Measurements from ENCODE around the gene MCM6. TPM values are rescaled to one million over a fixed set of nuclear protein-coding genes. Genes with fewer than 3 reads are reported as not detected.

The MCM6 gene
- total RNA-seq, 1 experiment from 2014 or later, result 101 TPM

- Histone ChIP-seq H3K9me3 (ENCODE audit: low read depth, low read length, poor library complexity, severe bottlenecking) (no peaks in the 10 kb centered on the region), H3K27me3 (replicated peaks; ENCODE audit: insufficient read depth, low read depth, low read length, poor library complexity) (no peaks in the 10 kb centered on the region), H3K4me1 (ENCODE audit: insufficient read depth, low read length, poor library complexity, severe bottlenecking) (peaks cover 2% of the 10 kb centered on the region), H3K27ac (ENCODE audit: low read depth, low read length, poor library complexity, severe bottlenecking) (no peak overlapping the region), H3K36me3 (ENCODE audit: insufficient read depth, low read length, poor library complexity, severe bottlenecking) (no peaks in the 10 kb centered on the region), H3K4me3 (ENCODE audit: low read depth, low read length, poor library complexity, severe bottlenecking) (no peak overlapping the region)
- CTCF ChIA-PET, result no interaction called here
- no peak for TF ChIP-seq CTCF (conservative IDR thresholded peaks at IDR 0.05; ENCODE audit: low read depth, low read length)
- no peak for TF ChIP-seq EZH2 (IDR thresholded peaks at IDR 0.05; ENCODE audit: borderline replicate concordance, low read depth, low read length, poor library complexity, severe bottlenecking)
- intact Hi-C loops (cut with micrococcal nuclease; ENCODE audit: unreplicated experiment), result no loop called here
- POLR2A ChIA-PET (ENCODE audit: low non-redundant PET), result no interaction called here
- no TSS peak for BruUV-seq (replicated peaks)
- no peak for DNase-seq (ENCODE audit: low spot score)
These were observed 23.3 kb upstream of the MCM6 start for GRCh38 chr2:135899567-135899966.

DNA sequence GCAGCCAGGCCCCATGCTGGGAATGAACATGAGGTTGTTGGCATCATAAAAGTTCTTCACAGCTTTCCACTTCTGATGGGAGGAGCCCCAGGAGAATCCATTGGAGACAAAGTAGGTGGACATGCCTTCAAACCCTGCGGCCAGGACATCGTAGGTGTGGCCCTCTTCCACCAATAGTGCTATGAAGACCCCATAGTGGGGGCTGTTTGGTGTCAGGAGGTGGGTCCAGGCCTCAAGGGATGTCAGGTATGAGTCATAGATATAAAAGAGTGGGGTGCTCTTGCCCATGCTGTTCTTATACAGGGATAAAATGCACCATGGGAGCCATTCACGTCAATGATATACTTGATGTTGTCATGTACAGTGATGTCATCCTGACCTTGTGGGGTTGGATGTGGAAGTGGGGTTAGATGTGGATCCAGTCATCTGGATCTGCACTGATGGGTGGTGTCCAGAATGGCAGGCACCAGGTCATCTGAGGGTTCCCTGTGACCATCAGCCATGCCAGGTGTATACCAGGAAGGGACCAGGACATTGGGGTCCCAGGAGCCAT, 22.1 kb upstream of the MCM6 start:
- Histone ChIP-seq H3K36me3 (ENCODE audit: insufficient read depth, low read length, poor library complexity, severe bottlenecking) (no peaks in the 10 kb centered on the region), H3K27ac (ENCODE audit: low read depth, low read length, poor library complexity, severe bottlenecking) (no peak overlapping the region), H3K27me3 (replicated peaks; ENCODE audit: insufficient read depth, low read depth, low read length, poor library complexity) (no peaks in the 10 kb centered on the region), H3K4me1 (ENCODE audit: insufficient read depth, low read length, poor library complexity, severe bottlenecking) (peaks cover under 1% of the 10 kb centered on the region), H3K4me3 (ENCODE audit: low read depth, low read length, poor library complexity, severe bottlenecking) (no peak overlapping the region), H3K9me3 (ENCODE audit: low read depth, low read length, poor library complexity, severe bottlenecking) (no peaks in the 10 kb centered on the region)
- intact Hi-C loops (cut with micrococcal nuclease; ENCODE audit: unreplicated experiment), result no loop called here
- DNase-seq (ENCODE audit: low spot score), result no peak
- ChIA-PET CTCF (no interaction called here), POLR2A (ENCODE audit: low non-redundant PET) (no interaction called here)
- no TSS peak for BruUV-seq (replicated peaks)
- TF ChIP-seq CTCF (conservative IDR thresholded peaks at IDR 0.05; ENCODE audit: low read depth, low read length), result no peak
- TF ChIP-seq EZH2 (IDR thresholded peaks at IDR 0.05; ENCODE audit: borderline replicate concordance, low read depth, low read length, poor library complexity, severe bottlenecking), result no peak

DNA sequence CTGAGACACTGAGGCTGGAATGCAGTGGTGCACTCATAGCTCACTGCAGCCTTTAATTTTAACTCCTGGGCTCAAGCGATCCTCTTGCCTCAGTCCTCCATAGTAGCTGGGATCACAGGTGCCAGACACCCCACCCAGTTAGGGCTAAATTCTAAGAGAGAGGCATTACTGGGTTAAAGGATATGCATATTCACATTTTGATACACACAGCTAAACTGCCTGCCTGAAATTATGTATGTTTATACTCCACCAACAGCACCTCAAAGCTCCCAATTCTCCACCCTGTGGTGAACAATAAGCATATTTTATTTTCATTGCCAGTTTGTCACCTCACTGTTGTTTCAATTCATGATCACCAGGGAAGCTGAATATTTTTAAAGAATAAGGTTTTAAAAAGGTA, 18.7 kb upstream of the MCM6 start:
- H3K36me3 ChIP-seq (ENCODE audit: insufficient read depth, low read length, poor library complexity, severe bottlenecking), result no peaks in the 10 kb centered on the region
- H3K9me3 ChIP-seq (ENCODE audit: low read depth, low read length, poor library complexity, severe bottlenecking), result no peaks in the 10 kb centered on the region
- no TSS peak for BruUV-seq (replicated peaks)
- no peak for TF ChIP-seq EZH2 (IDR thresholded peaks at IDR 0.05; ENCODE audit: borderline replicate concordance, low read depth, low read length, poor library complexity, severe bottlenecking)
- TF ChIP-seq CTCF (conservative IDR thresholded peaks at IDR 0.05; ENCODE audit: low read depth, low read length), result no peak
- H3K4me3 ChIP-seq (ENCODE audit: low read depth, low read length, poor library complexity, severe bottlenecking), result no peak overlapping the region
- no peaks in the 10 kb centered on the region for H3K4me1 ChIP-seq (ENCODE audit: insufficient read depth, low read length, poor library complexity, severe bottlenecking)
- ChIA-PET POLR2A (ENCODE audit: low non-redundant PET) (no interaction called here), CTCF (no interaction called here)
- no peak overlapping the region for H3K27ac ChIP-seq (ENCODE audit: low read depth, low read length, poor library complexity, severe bottlenecking)
- intact Hi-C loops (cut with micrococcal nuclease; ENCODE audit: unreplicated experiment), result no loop called here
- DNase-seq (ENCODE audit: low spot score), result no peak
- H3K27me3 ChIP-seq (replicated peaks; ENCODE audit: insufficient read depth, low read depth, low read length, poor library complexity), result no peaks in the 10 kb centered on the region

Data from A673 (cell line).